HG03520 (cell line): ENCODE results near the gene CBX5.
A peak's percentile ranks its signal among the peaks of the same experiment; 100 is the strongest.
"Not testable (repeated sequence)": the region's sequence is repeated elsewhere in the genome, so short reads cannot be mapped to it uniquely, and the experiment has no call there.

Source experiments
- ATAC-seq: cut with Tn5 transposase; IDR thresholded peaks from one replicate; pipeline ENCODE4 v1.9.1; 2021; ENCODE audit warnings: mild to moderate bottlenecking, moderate library complexity; ENCODE audit not compliant: unreplicated experiment

Gene CBX5

GRCh38 chr12:54227927-54228326 is 52.0 kb downstream of the CBX5 start:
- ATAC-seq = not testable (repeated sequence)

- ATAC-seq = no peak
These were observed 52.5 kb downstream of the CBX5 start for GRCh38 chr12:54227376-54227775.

GRCh38 chr12:54225666-54226065 is 54.3 kb downstream of the CBX5 start:
- no peak for ATAC-seq

GRCh38 chr12:54222609-54223008 is 57.3 kb downstream of the CBX5 start:
- ATAC-seq = no peak

GRCh38 chr12:54221402-54221984 is 58.4 kb downstream of the CBX5 start:
- no peak for ATAC-seq

DNA sequence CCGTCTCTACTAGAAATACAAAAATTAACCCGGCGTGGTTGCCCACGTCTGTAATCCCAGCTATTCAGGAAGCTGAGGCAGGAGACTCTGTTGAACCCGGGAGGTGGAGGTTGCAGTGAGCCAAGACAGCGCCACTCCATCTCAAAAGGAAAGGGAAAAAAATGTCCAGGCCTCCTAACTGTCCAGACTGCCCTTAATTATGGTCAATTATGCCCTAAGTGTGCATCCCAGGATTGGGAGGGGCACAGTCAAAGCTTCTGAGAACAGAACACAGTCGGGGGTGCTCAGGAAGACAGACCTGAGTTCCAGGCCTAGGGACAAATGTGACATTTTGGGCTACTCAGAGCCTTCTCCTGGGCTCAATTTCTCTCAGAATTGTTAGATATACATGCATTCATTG is 59.4 kb downstream of the CBX5 start:
- ATAC-seq = no peak

DNA sequence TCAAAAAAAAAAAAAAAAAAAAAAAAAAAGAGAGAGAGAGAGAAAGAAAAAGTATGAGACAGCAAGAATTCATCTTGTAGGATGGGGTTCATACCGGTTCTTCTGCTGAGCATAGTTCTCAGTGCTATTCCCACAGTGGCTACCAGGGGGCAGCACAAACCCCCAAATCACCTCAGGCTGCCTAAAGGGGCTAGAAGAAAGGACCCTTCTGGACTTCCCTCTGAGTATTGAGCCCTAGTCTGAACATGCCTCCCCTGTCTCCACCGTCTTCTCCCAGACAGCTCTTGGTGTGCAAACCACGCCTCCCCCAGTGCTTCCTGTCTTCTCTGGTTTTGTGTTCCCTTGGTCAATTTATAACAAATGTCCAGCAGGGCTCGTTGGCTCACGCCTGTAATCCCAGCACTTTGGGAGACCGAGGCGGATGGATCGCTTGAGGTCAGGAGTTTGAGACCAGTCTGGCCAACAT is 59.8 kb downstream of the CBX5 start:
- ATAC-seq = peak; percentile 37

DNA sequence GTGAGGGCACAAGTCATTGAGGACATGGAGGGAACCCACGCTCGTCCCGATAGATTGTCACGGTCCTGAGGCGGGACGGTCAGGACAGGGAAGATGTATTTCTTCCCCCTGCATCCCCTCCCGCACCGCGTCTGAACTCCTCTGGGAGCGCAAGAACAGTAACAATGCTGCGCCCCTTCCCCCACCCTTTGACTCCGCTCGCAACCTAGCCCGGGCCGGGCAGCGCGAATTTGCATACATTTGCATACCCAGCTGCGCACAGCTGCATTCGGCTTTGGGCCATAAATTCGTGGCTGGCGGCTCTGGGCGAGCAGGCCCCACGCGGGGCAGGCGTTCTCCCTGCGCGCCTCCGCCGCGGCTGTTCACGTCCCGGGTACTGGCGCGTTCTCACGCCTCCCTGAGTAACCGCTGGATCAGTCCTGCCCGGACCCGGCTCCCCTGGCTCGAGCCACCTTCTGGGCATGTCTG is 62.1 kb downstream of the CBX5 start:
- ATAC-seq = peak; percentile 40

GRCh38 chr12:54216797-54217661 is 62.9 kb downstream of the CBX5 start:
- no peak for ATAC-seq

GRCh38 chr12:54215989-54216796 is 63.7 kb downstream of the CBX5 start:
- ATAC-seq = no peak

GRCh38 chr12:54214553-54215406 is 65.1 kb downstream of the CBX5 start:
- ATAC-seq = peak; percentile 66

DNA sequence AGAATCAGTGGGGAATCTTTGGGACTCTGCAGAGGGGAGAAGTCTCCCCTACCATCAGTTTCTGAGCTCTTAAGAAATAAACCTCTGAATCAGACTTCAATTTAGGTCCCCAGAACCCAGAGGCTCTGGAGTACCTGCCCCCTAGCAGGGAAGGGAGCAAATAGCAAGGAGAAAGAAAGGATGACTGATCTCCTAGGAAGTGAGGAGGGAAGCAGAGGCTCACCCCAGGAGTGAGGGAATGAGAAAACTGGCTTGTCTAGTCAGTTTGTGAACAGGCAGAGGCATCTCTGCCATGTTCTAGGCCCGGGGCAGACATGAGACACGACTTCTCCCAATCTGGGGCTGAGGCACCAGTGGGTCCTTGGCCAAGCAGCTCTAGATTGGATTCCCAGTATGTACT is 66.8 kb downstream of the CBX5 start:
- ATAC-seq = no peak

DNA sequence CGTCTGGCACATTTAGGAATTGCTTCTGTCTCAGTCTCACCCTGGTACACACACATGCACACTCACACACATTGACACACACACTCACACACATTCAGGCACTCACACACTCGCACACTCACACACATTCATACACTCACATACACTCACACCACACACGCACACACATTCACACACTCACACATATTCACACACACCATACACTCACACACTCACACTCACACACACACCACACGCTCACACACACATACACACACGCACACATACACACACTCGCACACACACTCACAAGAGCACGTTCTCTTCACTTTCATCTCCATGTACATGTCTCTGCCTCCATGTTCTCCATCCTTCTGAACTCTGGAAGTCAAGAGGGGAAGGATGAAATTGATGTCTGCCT is 68.0 kb downstream of the CBX5 start:
- ATAC-seq = no peak

- no peak for ATAC-seq
These were observed 69.5 kb downstream of the CBX5 start for GRCh38 chr12:54210400-54210790.

DNA sequence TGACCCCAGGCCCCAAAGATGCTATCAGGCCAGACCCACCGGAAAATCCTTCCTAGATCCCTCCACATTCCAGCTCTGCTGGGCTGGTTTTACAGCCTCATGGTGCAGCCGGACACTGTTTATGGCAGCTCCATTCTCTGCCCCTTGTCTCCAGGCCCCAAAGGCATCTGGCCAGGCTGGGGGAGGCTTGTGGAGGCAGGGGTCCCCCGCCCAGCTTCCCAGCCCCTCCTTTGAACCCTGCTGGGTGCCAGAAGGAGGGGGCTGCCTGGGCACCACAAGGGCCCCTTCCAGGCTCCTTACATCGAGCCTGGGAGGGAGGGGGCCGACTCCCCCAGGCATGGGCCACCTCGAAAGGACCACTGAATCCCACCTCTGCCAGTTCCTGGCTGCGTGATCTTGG is 71.3 kb downstream of the CBX5 start:
- ATAC-seq = no peak

- ATAC-seq = no peak
These were observed 72.2 kb downstream of the CBX5 start for GRCh38 chr12:54207539-54208294.

GRCh38 chr12:54206791-54207190 is 73.1 kb downstream of the CBX5 start:
- no peak for ATAC-seq

DNA sequence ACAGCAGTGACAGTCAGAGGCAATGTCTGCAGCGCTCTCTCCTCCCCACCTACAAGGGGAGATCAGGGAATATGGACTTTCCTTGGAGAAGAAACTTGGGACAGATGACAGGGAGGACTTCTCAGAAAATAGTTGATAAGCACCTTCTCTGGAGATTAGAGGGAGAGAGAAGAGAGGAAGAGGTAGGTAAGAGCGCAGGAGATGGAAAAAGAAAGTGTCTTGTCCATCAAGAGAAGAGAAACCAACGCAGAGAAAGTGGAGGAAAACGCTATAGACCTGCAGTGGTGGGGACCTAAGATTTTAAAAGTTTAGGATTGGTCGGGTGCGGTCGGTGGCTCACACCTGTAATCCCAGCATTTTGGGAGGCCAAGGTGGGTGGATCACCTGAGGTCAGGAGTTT is 75.6 kb downstream of the CBX5 start:
- ATAC-seq = no peak

DNA sequence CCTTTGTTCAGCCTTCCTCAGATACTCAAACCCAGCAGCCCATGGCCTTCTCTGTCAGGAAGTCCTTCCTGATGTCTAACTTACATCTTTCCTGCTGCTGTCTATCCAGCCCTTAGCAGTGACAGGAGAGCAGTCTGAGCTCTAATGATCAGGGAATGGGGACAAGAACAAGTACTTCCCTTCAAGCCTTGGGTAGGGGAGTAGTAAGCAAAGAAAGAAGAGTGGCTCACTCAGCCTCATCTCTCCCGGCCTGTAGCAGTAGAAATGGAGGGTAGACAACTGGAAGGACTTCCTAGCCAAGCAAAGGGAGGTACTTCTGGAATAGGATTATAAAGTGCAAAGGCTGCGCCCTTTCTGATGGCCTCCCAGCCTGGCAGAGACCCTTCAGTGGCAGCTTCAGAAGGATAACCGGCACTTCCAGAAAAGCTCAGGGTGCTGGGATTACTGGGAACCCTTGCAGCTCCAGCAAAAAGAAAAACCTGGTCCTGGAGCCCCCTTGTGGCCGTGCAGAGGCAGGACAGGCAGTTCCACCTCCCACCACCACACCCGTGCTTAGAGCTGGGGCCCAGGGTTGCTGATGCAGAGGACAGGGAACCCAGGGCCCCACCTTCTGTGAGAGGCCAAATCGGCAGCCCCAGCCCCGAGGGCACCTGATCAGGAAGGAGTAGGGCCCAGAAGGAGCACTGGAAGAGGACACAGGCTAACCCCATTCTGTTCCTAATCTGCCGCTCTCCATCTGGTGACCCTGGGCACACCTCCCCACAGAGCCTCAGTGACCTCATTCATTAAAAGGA is 78.7 kb downstream of the CBX5 start:
- peak; percentile 51 for ATAC-seq
